Measurements from ENCODE around the gene CDK7. TPM values are rescaled to one million over a fixed set of nuclear protein-coding genes. Genes with fewer than 3 reads are reported as not detected.

CDK7 gene
- polyA plus RNA-seq, 1 of the 3 experiments (the other 2 are of a cell fraction): 44.2 TPM

- TF ChIP-seq, protein P1, sequence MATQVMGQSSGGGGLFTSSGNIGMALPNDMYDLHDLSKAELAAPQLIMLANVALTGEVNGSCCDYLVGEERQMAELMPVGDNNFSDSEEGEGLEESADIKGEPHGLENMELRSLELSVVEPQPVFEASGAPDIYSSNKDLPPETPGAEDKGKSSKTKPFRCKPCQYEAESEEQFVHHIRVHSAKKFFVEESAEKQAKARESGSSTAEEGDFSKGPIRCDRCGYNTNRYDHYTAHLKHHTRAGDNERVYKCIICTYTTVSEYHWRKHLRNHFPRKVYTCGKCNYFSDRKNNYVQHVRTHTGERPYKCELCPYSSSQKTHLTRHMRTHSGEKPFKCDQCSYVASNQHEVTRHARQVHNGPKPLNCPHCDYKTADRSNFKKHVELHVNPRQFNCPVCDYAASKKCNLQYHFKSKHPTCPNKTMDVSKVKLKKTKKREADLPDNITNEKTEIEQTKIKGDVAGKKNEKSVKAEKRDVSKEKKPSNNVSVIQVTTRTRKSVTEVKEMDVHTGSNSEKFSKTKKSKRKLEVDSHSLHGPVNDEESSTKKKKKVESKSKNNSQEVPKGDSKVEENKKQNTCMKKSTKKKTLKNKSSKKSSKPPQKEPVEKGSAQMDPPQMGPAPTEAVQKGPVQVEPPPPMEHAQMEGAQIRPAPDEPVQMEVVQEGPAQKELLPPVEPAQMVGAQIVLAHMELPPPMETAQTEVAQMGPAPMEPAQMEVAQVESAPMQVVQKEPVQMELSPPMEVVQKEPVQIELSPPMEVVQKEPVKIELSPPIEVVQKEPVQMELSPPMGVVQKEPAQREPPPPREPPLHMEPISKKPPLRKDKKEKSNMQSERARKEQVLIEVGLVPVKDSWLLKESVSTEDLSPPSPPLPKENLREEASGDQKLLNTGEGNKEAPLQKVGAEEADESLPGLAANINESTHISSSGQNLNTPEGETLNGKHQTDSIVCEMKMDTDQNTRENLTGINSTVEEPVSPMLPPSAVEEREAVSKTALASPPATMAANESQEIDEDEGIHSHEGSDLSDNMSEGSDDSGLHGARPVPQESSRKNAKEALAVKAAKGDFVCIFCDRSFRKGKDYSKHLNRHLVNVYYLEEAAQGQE (IDR thresholded peaks at IDR 0.05; ENCODE audit: low read depth, low read length): no peak
- TF ChIP-seq ELF1 (IDR thresholded peaks at IDR 0.05) (no peak), USF1 (IDR thresholded peaks at IDR 0.05; ENCODE audit: borderline replicate concordance, low read depth) (no peak), RXRA (IDR thresholded peaks at IDR 0.05; ENCODE audit: borderline replicate concordance, low read depth) (no peak)
Observed at GRCh38 chr5:69225860-69226259, 8.8 kb upstream of the CDK7 start (continued).

DNA sequence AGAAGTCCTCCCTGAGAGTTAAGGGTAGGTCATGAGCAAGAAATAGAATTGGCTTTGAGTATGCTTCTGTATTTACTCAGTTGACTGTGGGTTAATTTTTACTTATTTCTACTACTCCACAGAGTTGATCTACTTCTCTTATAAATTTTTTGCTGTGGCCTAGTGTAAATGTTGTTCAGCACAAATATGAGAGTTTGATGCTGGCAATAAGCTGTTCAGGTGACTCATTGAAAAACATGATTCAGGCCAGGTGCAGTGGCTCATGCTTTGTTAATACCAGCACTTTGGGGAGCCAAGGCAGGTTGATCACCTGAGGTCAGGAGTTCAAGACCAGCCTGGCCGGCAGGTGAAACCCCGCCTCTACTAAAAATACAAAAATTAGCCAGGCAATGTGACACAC lies 4.5 kb upstream of the CDK7 start:
- no peak overlapping the region for H3K9ac ChIP-seq
- H3K27me3 ChIP-seq (ENCODE audit: insufficient read depth): no peaks in the 10 kb centered on the region
- DNase-seq: no peak
- no peaks in the 10 kb centered on the region for H3K9me2 ChIP-seq
- no peak overlapping the region for H2AFZ ChIP-seq (ENCODE audit: low read depth)
- H3K36me3 ChIP-seq (replicated peaks in 1 of 2; ENCODE audit: control insufficient read depth in 1 of 2, insufficient read depth in 2 of 2, low read length in 1 of 2): peaks cover 29% of the 10 kb centered on the region in 2 experiments
- no peaks in the 10 kb centered on the region for H4K20me1 ChIP-seq (ENCODE audit: insufficient read depth)
- ChIA-PET POLR2A (no interaction called here), CTCF (no interaction called here)
- TF ChIP-seq TAF1 (IDR thresholded peaks at IDR 0.05; ENCODE audit: borderline replicate concordance, low read depth, low read length): no peak
- no peak for TF ChIP-seq ZBTB33 (IDR thresholded peaks at IDR 0.05; ENCODE audit: borderline replicate concordance, low read depth)
- TF ChIP-seq, protein P1 (IDR thresholded peaks at IDR 0.05; ENCODE audit: low read depth, low read length): no peak
- TF ChIP-seq PBX3 (IDR thresholded peaks at IDR 0.05): no peak
- TF ChIP-seq TCF12 (IDR thresholded peaks at IDR 0.05): no peak
- 79% methylated on average over 2 of the region's 2 CpGs for WGBS (ENCODE audit: low lambda C conversion rate)
- peaks cover 10% of the 10 kb centered on the region for H3K79me2 ChIP-seq (ENCODE audit: insufficient read depth)
- no peaks in the 10 kb centered on the region; a peak in 1 of 4 replicates for H3K4me1 ChIP-seq (ENCODE audit: control insufficient read depth in 1 of 2, insufficient read depth in 2 of 2, low read depth in 1 of 2, low read length in 1 of 2)
- no peak overlapping the region for H3K4me2 ChIP-seq
- no peak overlapping the region for H3K4me3 ChIP-seq (ENCODE audit: low read depth in 2 of 2, low read length in 1 of 2)
- no peaks in the 10 kb centered on the region for H3K9me3 ChIP-seq
- H3K27ac ChIP-seq (ENCODE audit: low read depth in 2 of 2, low read length in 1 of 2): no peak overlapping the region
- H3F3A ChIP-seq (replicated peaks; ENCODE audit: insufficient read depth): peaks cover 19% of the 10 kb centered on the region

All from SK-N-SH (cell line).